IMR-90 (cell line): Measurements from ENCODE around the gene OOSP1. TPM values are rescaled to one million over a fixed set of nuclear protein-coding genes. Genes with fewer than 3 reads are reported as not detected.

Source experiments
- ATAC-seq: fragments of 200-7000 bp; cut with Tn5 transposase; 2 replicates; pipeline ENCODE4 v1.9.1; 2020; ENCODE audit warnings: low read depth, mild to moderate bottlenecking, moderate library complexity
- BruUV-seq: library from RNA; stranded (reverse); fragments of 400-500 nt; replicated peaks from 2 replicates; lab custom pipeline; 2021; lab: Mats Ljungman, UMichigan
- CTCF ChIA-PET: fragments of 300-600 bp; formaldehyde crosslinking; extraction: SDS; loops from one replicate; lab custom pipeline; 2021; ENCODE audit warnings: antibody characterized with exemption; lab: Yijun Ruan, JAX
- POLR2A ChIA-PET: fragments of 300-600 bp; sonication (Branson Sonifier 250); formaldehyde crosslinking; loops from one replicate; lab custom pipeline; 2022; ENCODE audit warnings: antibody characterized with exemption; ENCODE audit not compliant: unreplicated experiment; lab: Charles Lee
- DNase-seq: peaks from one replicate; pipeline ENCODE4 v3.0.0; 2013
- H2AFZ ChIP-seq: replicated peaks from 2 replicates; pipeline ENCODE3; 2013; ENCODE audit warnings: low read length, mild to moderate bottlenecking; ENCODE audit not compliant: poor library complexity
- H2AK5ac ChIP-seq: 2 replicates; pipeline ENCODE4 v1.6.1; 2013; ENCODE audit warnings: low read depth, low read length, inconsistent platforms
- H2AK9ac ChIP-seq: replicated peaks from 2 replicates; pipeline ENCODE3; 2013; ENCODE audit warnings: mild to moderate bottlenecking, low read depth, low read length, moderate library complexity; ENCODE audit not compliant: poor library complexity
- H2BK120ac ChIP-seq: 2 replicates; pipeline ENCODE4 v1.6.1; 2013; ENCODE audit warnings: low read depth, low read length, inconsistent platforms
- H2BK15ac ChIP-seq: 3 replicates; pipeline ENCODE4 v1.6.1; 2013; ENCODE audit warnings: low read depth, low read length, inconsistent platforms
- H2BK20ac ChIP-seq: 2 replicates; pipeline ENCODE4 v1.6.1; 2013; ENCODE audit warnings: low read depth, mild to moderate bottlenecking, inconsistent platforms, low read length, moderate library complexity
- H2BK5ac ChIP-seq: 2 replicates; pipeline ENCODE4 v1.6.1; 2013; ENCODE audit warnings: mild to moderate bottlenecking, low read depth, low read length, inconsistent platforms; ENCODE audit not compliant: poor library complexity, severe bottlenecking
- H3K14ac ChIP-seq: replicated peaks from 2 replicates; pipeline ENCODE4 v1.6.1; 2013; ENCODE audit warnings: low read depth, low read length, inconsistent platforms
- H3K18ac ChIP-seq: 2 replicates; pipeline ENCODE4 v1.6.1; 2013; ENCODE audit warnings: low read depth, low read length, control low read depth
- H3K23ac ChIP-seq: 2 replicates; pipeline ENCODE4 v1.6.1; 2013; ENCODE audit warnings: low read depth, low read length, inconsistent platforms
- H3K27ac ChIP-seq: 2 replicates; pipeline ENCODE4 v1.5.1; 2013; ENCODE audit warnings: mild to moderate bottlenecking, control low read depth, low read length; ENCODE audit not compliant: insufficient read depth
- H3K27me3 ChIP-seq: 2 replicates; pipeline ENCODE4 v1.6.1; 2013; ENCODE audit warnings: low read length; ENCODE audit not compliant: control insufficient read depth, insufficient read depth
- H3K36me3 ChIP-seq: 2 replicates; pipeline ENCODE4 v1.6.1; 2013; ENCODE audit warnings: low read length, mixed read lengths; ENCODE audit not compliant: control insufficient read depth, insufficient read depth
- H3K4ac ChIP-seq: 2 replicates; pipeline ENCODE4 v1.6.1; 2013; ENCODE audit warnings: low read depth, low read length, inconsistent platforms
- H3K4me1 ChIP-seq: 2 replicates; pipeline ENCODE4 v1.6.1; 2013; ENCODE audit warnings: low read length, mixed read lengths; ENCODE audit not compliant: control insufficient read depth, insufficient read depth
- H3K4me2 ChIP-seq: 2 replicates; pipeline ENCODE4 v1.6.1; 2013; ENCODE audit warnings: low read depth, mild to moderate bottlenecking, control low read depth, low read length, moderate library complexity
- H3K4me3 ChIP-seq: 2 replicates; pipeline ENCODE4 v1.5.1; 2013; ENCODE audit warnings: low read depth, mild to moderate bottlenecking, control low read depth, low read length, moderate library complexity; ENCODE audit not compliant: insufficient read depth
- H3K56ac ChIP-seq: 2 replicates; pipeline ENCODE4 v1.6.1; 2013; ENCODE audit warnings: low read length, inconsistent platforms; ENCODE audit not compliant: insufficient read depth; ENCODE audit errors: extremely low read depth
- H3K79me1 ChIP-seq, 2 experiments: 2 replicates each; pipeline ENCODE4 v1.6.1; 2013; ENCODE audit warnings: low read length in 2 of 2, inconsistent platforms in 1 of 2, low read depth in 1 of 2
- H3K9ac ChIP-seq: 2 replicates; pipeline ENCODE4 v1.6.1; 2013; ENCODE audit warnings: low read depth, low read length, control low read depth
- H3K9me1 ChIP-seq: 2 replicates; pipeline ENCODE4 v1.6.1; 2013; ENCODE audit warnings: low read length, inconsistent platforms; ENCODE audit not compliant: insufficient read depth
- H3K9me3 ChIP-seq: 2 replicates; pipeline ENCODE4 v1.6.1; 2013; ENCODE audit warnings: low read length; ENCODE audit not compliant: control insufficient read depth, insufficient read depth
- H4K20me1 ChIP-seq: 2 replicates; pipeline ENCODE4 v1.6.1; 2013; ENCODE audit warnings: low read length, inconsistent platforms; ENCODE audit not compliant: insufficient read depth
- H4K5ac ChIP-seq: 2 replicates; pipeline ENCODE4 v1.6.1; 2013; ENCODE audit warnings: mild to moderate bottlenecking, low read depth, low read length, control low read depth
- H4K8ac ChIP-seq, 2 experiments: 2 replicates each; pipeline ENCODE4 v1.6.1; 2013; ENCODE audit warnings: low read depth in 2 of 2, low read length in 2 of 2, control low read depth in 1 of 2, inconsistent platforms in 1 of 2
- H4K91ac ChIP-seq: 2 replicates; pipeline ENCODE4 v1.6.1; 2013; ENCODE audit warnings: low read depth, low read length, inconsistent platforms; ENCODE audit not compliant: insufficient read depth
- MAFK ChIP-seq: IDR thresholded peaks from 2 replicates; pipeline ENCODE4 v1.6.1; 2012; ENCODE audit warnings: low read depth, low read length, improper control_type of control experiment
- MXI1 ChIP-seq: IDR thresholded peaks from 2 replicates; pipeline ENCODE4 v1.6.1; 2012; ENCODE audit warnings: low read depth, mild to moderate bottlenecking, low read length, moderate library complexity, borderline replicate concordance
- POLR2A ChIP-seq: IDR thresholded peaks from 2 replicates; pipeline ENCODE4 v1.6.1; 2012; ENCODE audit warnings: mild to moderate bottlenecking, low read depth, low read length
- RFX5 ChIP-seq: IDR thresholded peaks from 2 replicates; pipeline ENCODE4 v1.8.0; 2012; ENCODE audit warnings: low read depth, mild to moderate bottlenecking, low read length, moderate library complexity
- WGBS, 2 experiments: methylation state at CpG; one replicate each; pipeline versions ENCODE4 v1.1.5 to v1.1.7; 2013; ENCODE audit warnings: missing lambda C conversion rate in 2 of 2; ENCODE audit not compliant: insufficient read length in 1 of 2; ENCODE audit errors: extremely low coverage in 2 of 2; 5-methylcytosine and 5-hydroxymethylcytosine counted together
- dilution Hi-C: fragments of 300-500 bp; cut with HindIII; formaldehyde crosslinking; loops from one replicate; pipeline ENCODE4 v1.14.3; 2018; ENCODE audit warnings: low sequenced_read_pairs; ENCODE audit not compliant: unreplicated experiment
- in situ Hi-C: fragments of 300-500 bp; cut with MboI; formaldehyde crosslinking; loops from 3 replicates; pipeline ENCODE4 v1.14.3; 2019; ENCODE audit warnings: low sequenced_read_pairs, inconsistent platforms, mixed read lengths
- intact Hi-C: fragments of 100-400 bp; cut with micrococcal nuclease; formaldehyde crosslinking; loops from 2 replicates; pipeline ENCODE4 v1.10.0; 2022
- polyA plus RNA-seq, 3 experiments: library from polyadenylated mRNA; depleted of rRNA; stranded (reverse); fragments of >200 nt; gene quantifications; 2 replicates each; pipeline ENCODE4 v1.2.3, GENCODE V29; 2012; ENCODE audit warnings: low replicate concordance in 1 of 3
- total RNA-seq: library from RNA; depleted of rRNA; stranded (reverse); fragments of >200 nt; gene quantifications from 2 replicates; pipeline ENCODE4 v1.2.3, GENCODE V29; 2012

Gene OOSP1
- total and polyA plus RNA-seq, 2 of the 4 experiments (the other 2 are of a cell fraction): not detected

DNA sequence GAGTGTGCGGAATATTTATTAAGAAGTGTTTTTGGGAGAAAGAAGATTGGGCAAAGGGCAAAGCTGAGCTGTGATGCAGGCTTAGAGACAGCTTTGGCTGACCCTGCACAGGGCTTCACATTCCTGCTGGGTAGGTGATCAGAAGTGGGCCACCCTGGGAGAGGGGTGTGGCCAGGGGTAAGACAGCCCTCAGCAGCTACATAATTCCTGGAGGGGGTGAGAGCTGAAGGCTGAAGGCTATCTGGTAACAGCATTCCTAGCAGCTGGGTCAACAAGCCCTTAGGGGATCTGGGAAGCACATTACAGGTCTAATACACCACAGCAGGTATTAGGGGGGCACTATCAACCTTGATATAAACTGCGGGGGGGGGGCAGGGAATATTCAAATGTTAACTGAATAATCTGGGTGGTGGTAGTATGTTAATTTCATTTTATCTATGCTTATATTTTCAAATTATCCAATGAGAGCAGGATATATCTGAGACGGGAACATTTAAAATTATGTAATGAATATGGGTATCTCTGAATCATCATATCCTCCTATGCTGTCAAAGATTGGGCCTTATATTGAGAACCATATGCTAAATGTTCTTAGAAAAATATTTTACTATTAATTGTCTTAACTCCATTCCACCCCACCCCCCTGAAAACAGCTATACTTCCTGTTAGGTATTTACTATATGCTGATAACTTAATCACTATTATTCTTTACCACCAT is 5.9 kb downstream of the OOSP1 start:
- no peak overlapping the region for H2AK5ac ChIP-seq
- no peak overlapping the region for H3K4me2 ChIP-seq
- H3K27me3 ChIP-seq: no peaks in the 10 kb centered on the region
- no peak overlapping the region for H3K23ac ChIP-seq
- ChIA-PET POLR2A (no interaction called here), CTCF (no interaction called here)
- H3K4ac ChIP-seq: no peak overlapping the region
- in situ Hi-C loops (no loop called here), dilution Hi-C loops (no loop called here), intact Hi-C loops (no loop called here)
- H3K9me1 ChIP-seq: no peaks in the 10 kb centered on the region
- H4K20me1 ChIP-seq: no peaks in the 10 kb centered on the region
- H3K9ac ChIP-seq: no peak overlapping the region
- DNase-seq: no peak
- no peak overlapping the region for H3K56ac ChIP-seq
- no peak overlapping the region for H2BK5ac ChIP-seq
- no peak overlapping the region for H2AK9ac ChIP-seq
- no peak overlapping the region for H4K5ac ChIP-seq
- no peak overlapping the region for H3K18ac ChIP-seq
- no peak overlapping the region for H2BK20ac ChIP-seq
- H3K4me1 ChIP-seq: no peaks in the 10 kb centered on the region
- no peak overlapping the region for H4K91ac ChIP-seq
- BruUV-seq: no TSS peak
- H3K27ac ChIP-seq: no peak overlapping the region
- no peak overlapping the region for H2AFZ ChIP-seq
- no peak overlapping the region for H3K4me3 ChIP-seq
- peaks cover 3% of the 10 kb centered on the region; the same call in 1 of the 2 replicates for H3K9me3 ChIP-seq
- H2BK120ac ChIP-seq: no peak overlapping the region
- TF ChIP-seq RFX5 (no peak), MXI1 (no peak), MAFK (no peak), POLR2A (no peak)
- no peak overlapping the region for H3K14ac ChIP-seq
- no peak overlapping the region for H2BK15ac ChIP-seq
- H3K36me3 ChIP-seq: no peaks in the 10 kb centered on the region
- WGBS, 2 experiments: 71 to 100% methylated on average over 1 of the region's 3 CpGs
- no peak for ATAC-seq
- no peaks in the 10 kb centered on the region for H3K79me1 ChIP-seq
- H4K8ac ChIP-seq: no peak overlapping the region
